ENCODE data around the gene DENND6A.

DNA sequence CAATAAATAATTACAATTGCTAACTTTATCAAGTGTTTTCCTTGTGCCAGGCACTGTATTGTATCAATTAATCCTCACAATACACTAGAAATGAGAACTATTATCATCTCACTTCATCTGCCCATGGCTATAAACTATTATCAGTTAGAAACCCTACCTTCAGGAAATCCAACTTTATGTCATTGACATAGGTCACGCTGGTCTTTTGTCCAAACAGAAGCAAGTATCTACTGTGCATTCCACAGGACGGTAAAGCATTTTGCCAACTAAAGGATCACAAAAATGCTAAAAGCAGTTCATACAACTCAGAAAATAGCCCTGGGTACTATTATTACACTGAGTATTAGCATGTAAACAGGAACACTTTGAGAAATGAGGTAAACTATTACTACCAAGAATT is 9.6 kb downstream of the DENND6A start:
- TF ChIP-seq MAFK (IDR thresholded peaks at IDR 0.05; ENCODE audit: low read depth, low read length) (no peak), GTF2F1 (IDR thresholded peaks at IDR 0.05; ENCODE audit: borderline replicate concordance, low read depth, low read length) (no peak), CTCF (IDR thresholded peaks at IDR 0.05; ENCODE audit: control extremely low read depth in 1 of 3, insufficient read depth in 1 of 3, low read depth in 1 of 3, low read length in 3 of 3) (no peak), ZNF274 (IDR thresholded peaks at IDR 0.05; ENCODE audit: borderline replicate concordance, extremely low read depth, low read length) (no peak), TCF12 (IDR thresholded peaks at IDR 0.05; ENCODE audit: low read depth, low read length) (no peak), RNF2 (IDR thresholded peaks at IDR 0.05; ENCODE audit: borderline replicate concordance, low read depth, low read length, missing control alignments, poor library complexity, severe bottlenecking) (no peak), TBP (IDR thresholded peaks at IDR 0.05; ENCODE audit: low read depth, low read length) (no peak), POLR2AphosphoS5 (IDR thresholded peaks at IDR 0.05; ENCODE audit: low read depth, low read length) (no peak), CEBPB (IDR thresholded peaks at IDR 0.05; ENCODE audit: low read depth, low read length) (no peak), TAF7 (optimal IDR thresholded peaks at IDR 0.05; ENCODE audit: borderline replicate concordance, low read depth, low read length) (no peak), MAX (IDR thresholded peaks at IDR 0.05) (no peak), EGR1 (IDR thresholded peaks at IDR 0.05; ENCODE audit: borderline replicate concordance, low read depth, low read length) (no peak)
